ENCODE measurements around the gene APAF1.
"Not testable (repeated sequence)": the region's sequence is repeated elsewhere in the genome, so short reads cannot be mapped to it uniquely, and the experiment has no call there.

APAF1 gene

DNA sequence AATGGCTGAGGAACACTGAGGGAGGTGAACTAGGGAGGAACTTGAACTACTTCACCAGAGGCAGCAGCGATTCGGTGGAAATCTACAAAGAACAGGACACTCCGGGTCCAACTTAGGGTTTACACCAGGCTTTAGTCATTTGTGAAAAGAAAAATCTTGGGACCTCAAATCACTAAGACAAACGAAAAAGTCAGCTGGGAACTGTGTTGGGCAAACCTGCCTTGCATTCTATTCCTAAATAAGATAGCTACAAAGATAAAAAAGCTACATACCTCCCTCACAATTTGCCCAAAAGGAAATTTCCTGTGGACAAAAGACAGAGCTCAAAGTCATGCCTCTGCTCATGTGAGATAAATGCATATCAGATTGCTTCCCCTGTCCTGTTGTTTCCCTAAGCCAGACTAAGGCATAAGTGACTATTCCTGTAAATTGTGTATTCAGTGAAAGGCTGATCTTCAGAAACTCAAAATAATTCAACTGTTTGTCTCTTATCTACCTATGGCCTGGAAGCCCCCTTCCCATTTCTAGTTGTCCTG lies 106.6 kb downstream of the APAF1 start:
- DNase-seq (ENCODE audit: low spot score) = no peak
- TF ChIP-seq, protein P1, sequence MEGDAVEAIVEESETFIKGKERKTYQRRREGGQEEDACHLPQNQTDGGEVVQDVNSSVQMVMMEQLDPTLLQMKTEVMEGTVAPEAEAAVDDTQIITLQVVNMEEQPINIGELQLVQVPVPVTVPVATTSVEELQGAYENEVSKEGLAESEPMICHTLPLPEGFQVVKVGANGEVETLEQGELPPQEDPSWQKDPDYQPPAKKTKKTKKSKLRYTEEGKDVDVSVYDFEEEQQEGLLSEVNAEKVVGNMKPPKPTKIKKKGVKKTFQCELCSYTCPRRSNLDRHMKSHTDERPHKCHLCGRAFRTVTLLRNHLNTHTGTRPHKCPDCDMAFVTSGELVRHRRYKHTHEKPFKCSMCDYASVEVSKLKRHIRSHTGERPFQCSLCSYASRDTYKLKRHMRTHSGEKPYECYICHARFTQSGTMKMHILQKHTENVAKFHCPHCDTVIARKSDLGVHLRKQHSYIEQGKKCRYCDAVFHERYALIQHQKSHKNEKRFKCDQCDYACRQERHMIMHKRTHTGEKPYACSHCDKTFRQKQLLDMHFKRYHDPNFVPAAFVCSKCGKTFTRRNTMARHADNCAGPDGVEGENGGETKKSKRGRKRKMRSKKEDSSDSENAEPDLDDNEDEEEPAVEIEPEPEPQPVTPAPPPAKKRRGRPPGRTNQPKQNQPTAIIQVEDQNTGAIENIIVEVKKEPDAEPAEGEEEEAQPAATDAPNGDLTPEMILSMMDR (IDR thresholded peaks at IDR 0.05; ENCODE audit: extremely low read depth, missing control alignments) = no peak

DNA sequence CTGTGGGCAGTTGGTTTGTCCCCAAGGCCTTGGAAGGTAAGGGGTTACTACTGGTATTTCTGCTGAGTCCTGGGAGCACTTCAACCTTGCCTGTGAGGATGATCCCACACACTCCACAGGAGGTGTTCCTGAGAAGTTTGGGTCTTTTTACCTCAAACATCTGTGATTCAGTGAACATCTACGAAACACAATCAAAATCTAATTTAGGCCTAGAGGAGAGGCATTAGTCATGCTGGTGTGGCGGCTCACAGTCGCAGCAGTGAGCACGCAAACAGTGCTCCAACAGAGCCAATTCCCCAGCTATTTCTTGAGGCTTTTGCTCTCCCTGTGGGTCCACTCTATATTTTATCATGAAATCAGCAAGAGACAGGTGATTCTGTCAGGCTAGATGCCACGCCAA lies 107.6 kb downstream of the APAF1 start:
- TF ChIP-seq, protein P1 (IDR thresholded peaks at IDR 0.05; ENCODE audit: extremely low read depth, missing control alignments) = no peak
- no peak for DNase-seq (ENCODE audit: low spot score)

DNA sequence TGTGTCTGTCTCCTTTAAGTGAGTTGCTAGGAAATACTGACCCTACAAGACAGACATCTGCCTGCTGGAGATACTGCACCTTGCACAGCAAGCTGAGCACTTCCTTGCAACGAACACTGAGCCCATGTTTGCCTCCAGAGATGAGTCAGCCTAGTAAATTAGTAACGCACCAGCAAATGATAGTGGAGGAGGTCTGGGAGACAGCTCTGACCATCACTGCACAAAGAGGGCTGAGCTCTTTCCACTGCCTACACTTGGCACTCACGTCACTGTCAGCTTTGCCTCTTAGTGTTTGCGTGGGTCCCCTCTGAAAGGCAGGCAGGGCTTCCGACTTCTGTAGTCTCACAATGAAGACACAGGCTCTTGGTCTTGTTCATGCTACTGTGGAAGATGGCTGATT lies 109.0 kb downstream of the APAF1 start:
- TF ChIP-seq, protein P1 (IDR thresholded peaks at IDR 0.05; ENCODE audit: extremely low read depth, missing control alignments) = no peak
- peak; percentile 87 for DNase-seq (ENCODE audit: low spot score)

DNA sequence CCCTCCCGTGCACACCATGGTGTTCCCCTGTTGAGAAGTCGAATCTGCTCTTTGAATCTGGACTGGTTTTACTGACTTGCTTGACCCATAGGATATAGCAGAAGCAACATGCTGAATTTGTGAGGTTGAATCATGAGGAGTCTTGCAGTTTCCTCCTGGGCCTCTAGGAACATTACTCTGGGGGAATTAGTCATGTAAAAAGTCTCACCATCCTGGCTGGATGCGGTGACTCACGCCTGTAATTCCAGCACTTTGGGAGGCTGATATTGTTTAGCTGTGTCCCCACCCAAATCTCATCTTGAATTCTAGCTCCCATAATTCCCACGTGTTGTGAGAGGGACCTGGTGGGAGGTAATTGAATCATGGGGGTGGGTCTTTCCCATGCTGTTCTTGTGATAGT lies 110.8 kb downstream of the APAF1 start:
- not testable (repeated sequence) for DNase-seq (ENCODE audit: low spot score)

DNA sequence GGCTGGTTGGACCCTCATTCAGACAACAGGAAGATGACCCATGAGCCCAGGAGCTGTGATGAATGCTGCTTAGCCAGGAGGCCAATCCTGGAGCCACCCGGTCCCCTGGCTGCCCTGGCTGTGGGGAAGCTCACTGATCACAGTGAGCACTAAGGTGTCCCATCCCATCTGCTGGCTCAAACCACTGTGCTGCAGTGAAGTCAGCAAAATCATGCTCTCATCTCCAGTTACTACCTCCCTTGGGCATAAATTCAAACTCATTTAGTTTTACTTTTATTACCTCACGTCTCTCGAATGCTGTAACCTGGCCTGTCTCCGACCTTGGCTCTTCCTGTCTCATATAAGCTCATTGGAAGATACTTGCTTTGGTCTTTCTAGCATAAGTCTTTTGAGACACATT lies 112.4 kb downstream of the APAF1 start:
- TF ChIP-seq, protein P1 (IDR thresholded peaks at IDR 0.05; ENCODE audit: extremely low read depth, missing control alignments) = no peak
- DNase-seq (ENCODE audit: low spot score) = no peak

DNA sequence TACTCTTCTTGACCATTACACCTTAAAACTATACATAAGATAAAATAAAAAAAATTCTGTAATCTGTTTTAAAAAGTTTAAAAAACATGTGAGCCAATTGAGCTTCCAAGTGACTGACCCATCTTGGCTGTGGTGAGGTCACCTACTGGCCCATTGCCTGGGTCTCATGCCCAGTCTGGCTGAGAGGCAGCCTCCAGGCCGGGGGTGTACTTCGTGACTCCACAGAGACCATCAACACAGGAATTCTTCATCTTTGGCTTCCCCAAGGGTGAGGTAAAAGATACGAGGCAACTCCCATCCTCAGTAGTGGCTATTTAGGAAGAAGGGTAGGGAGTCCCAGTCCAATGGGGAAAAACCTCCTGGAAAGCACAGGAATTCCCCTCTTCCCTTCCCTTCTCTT lies 113.2 kb downstream of the APAF1 start:
- no peak for DNase-seq (ENCODE audit: low spot score)
- TF ChIP-seq, protein P1 (IDR thresholded peaks at IDR 0.05; ENCODE audit: extremely low read depth, missing control alignments) = no peak

DNA sequence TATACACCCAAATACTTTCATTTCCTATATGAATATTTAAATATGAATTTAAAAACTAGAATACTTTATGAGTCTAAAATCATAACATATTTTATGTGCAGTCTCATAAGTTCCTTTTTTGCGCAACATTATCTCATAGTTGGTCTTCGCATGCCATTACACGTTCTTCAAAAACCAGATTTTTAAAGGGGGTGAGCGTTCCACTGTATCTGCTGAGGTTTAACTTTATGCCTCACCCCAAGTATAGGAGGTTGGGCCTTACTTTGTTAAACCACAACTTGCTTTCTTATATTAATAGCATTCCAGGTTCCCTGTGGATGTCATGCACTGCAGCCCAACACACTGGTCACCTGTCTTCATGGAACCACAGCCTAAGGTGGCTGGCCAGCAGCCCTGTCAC lies 118.6 kb downstream of the APAF1 start:
- no peak for DNase-seq (ENCODE audit: low spot score)
- TF ChIP-seq, protein P1 (IDR thresholded peaks at IDR 0.05; ENCODE audit: extremely low read depth, missing control alignments) = no peak

DNA sequence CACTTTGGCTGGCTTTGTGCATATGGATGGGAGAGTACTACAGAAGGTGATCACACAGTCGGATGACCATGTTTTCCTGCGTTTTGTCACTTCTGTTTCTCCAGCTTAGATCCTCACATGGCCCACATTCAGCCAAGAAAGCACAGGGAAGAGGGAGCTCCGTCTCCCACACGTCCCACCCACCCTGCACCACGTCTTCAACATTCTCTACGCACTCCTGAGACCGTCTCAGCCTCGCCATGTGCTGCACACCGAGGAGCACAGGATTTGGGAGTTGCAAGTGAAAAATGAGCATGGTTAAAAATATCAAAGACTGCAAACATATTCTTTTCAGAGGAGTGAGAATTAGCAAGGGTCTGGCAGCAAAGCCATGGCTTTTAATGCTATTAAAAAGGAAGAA lies 122.2 kb downstream of the APAF1 start:
- TF ChIP-seq, protein P1 (IDR thresholded peaks at IDR 0.05; ENCODE audit: extremely low read depth, missing control alignments) = no peak

More for the DNA sequence above, 122.2 kb downstream of the APAF1 start:
- DNase-seq (ENCODE audit: low spot score) = no peak
